ENCODE measurements around the gene EHMT2.
"Not testable (repeated sequence)": the region's sequence is repeated elsewhere in the genome, so short reads cannot be mapped to it uniquely, and the experiment has no call there.

The EHMT2 gene

GRCh38 chr6:31876357-31876756 is 21.1 kb downstream of the EHMT2 start:
- H3K4me1 Mint-ChIP-seq, result no peaks in the 10 kb centered on the region
- ATAC-seq (no peak), DNase-seq (no peak)
- peaks cover 7% of the 10 kb centered on the region for H3K36me3 Mint-ChIP-seq (ENCODE audit: low read depth)
- no peaks in the 10 kb centered on the region for H3K9me3 Mint-ChIP-seq
- H3K4me3 Mint-ChIP-seq, result no peak overlapping the region
- peaks cover 2% of the 10 kb centered on the region for H3K27me3 Mint-ChIP-seq
- no peak overlapping the region for H3K27ac Mint-ChIP-seq

GRCh38 chr6:31875877-31876276 is 21.6 kb downstream of the EHMT2 start:
- peaks cover 2% of the 10 kb centered on the region for H3K27me3 Mint-ChIP-seq
- no peak overlapping the region for H3K27ac Mint-ChIP-seq
- no peak for ATAC-seq
- H3K9me3 Mint-ChIP-seq, result no peaks in the 10 kb centered on the region
- no peak overlapping the region for H3K4me3 Mint-ChIP-seq
- H3K36me3 Mint-ChIP-seq (ENCODE audit: low read depth), result peaks cover 2% of the 10 kb centered on the region
- no peak for DNase-seq
- H3K4me1 Mint-ChIP-seq, result no peaks in the 10 kb centered on the region

- Mint-ChIP-seq H3K4me3 (no peak overlapping the region), H3K9me3 (no peaks in the 10 kb centered on the region), H3K36me3 (ENCODE audit: low read depth) (no peaks in the 10 kb centered on the region), H3K27ac (no peak overlapping the region), H3K4me1 (no peaks in the 10 kb centered on the region), H3K27me3 (peaks cover 2% of the 10 kb centered on the region)
- no peak for ATAC-seq
- no peak for DNase-seq
Observed at GRCh38 chr6:31874836-31875572, 22.5 kb downstream of the EHMT2 start.

- no peak overlapping the region for H3K27ac Mint-ChIP-seq
- no peak for DNase-seq
- no peak for ATAC-seq
- H3K9me3 Mint-ChIP-seq, result no peaks in the 10 kb centered on the region
- no peak overlapping the region for H3K4me3 Mint-ChIP-seq
- no peaks in the 10 kb centered on the region for H3K4me1 Mint-ChIP-seq
- no peaks in the 10 kb centered on the region for H3K36me3 Mint-ChIP-seq (ENCODE audit: low read depth)
- peaks cover 3% of the 10 kb centered on the region for H3K27me3 Mint-ChIP-seq
Observed at GRCh38 chr6:31874084-31874670, 23.3 kb downstream of the EHMT2 start.

GRCh38 chr6:31871046-31871659 is 26.3 kb downstream of the EHMT2 start:
- no peaks in the 10 kb centered on the region for H3K4me1 Mint-ChIP-seq
- H3K9me3 Mint-ChIP-seq, result no peaks in the 10 kb centered on the region
- H3K36me3 Mint-ChIP-seq (ENCODE audit: low read depth), result no peaks in the 10 kb centered on the region
- H3K27me3 Mint-ChIP-seq, result peaks cover 3% of the 10 kb centered on the region
- ATAC-seq (no peak), DNase-seq (no peak)
- no peak overlapping the region for H3K4me3 Mint-ChIP-seq
- H3K27ac Mint-ChIP-seq, result no peak overlapping the region

- ATAC-seq (no peak), DNase-seq (no peak)
- H3K4me1 Mint-ChIP-seq, result no peaks in the 10 kb centered on the region
- no peaks in the 10 kb centered on the region for H3K36me3 Mint-ChIP-seq (ENCODE audit: low read depth)
- peaks cover 3% of the 10 kb centered on the region for H3K27me3 Mint-ChIP-seq
- no peaks in the 10 kb centered on the region for H3K9me3 Mint-ChIP-seq
- H3K27ac Mint-ChIP-seq, result no peak overlapping the region
- no peak overlapping the region for H3K4me3 Mint-ChIP-seq
Observed at GRCh38 chr6:31870385-31870921, 27.0 kb downstream of the EHMT2 start.

- H3K27me3 Mint-ChIP-seq, result peaks cover 3% of the 10 kb centered on the region
- ATAC-seq, result no peak
Observed at GRCh38 chr6:31869343-31869742, 28.2 kb downstream of the EHMT2 start.

GRCh38 chr6:31868658-31868971 is 28.9 kb downstream of the EHMT2 start:
- ATAC-seq; H3K9me3 Mint-ChIP-seq; H3K36me3 Mint-ChIP-seq (ENCODE audit: low read depth); H3K27ac Mint-ChIP-seq; H3K27me3 Mint-ChIP-seq; H3K4me3 Mint-ChIP-seq; DNase-seq: not testable (repeated sequence)
- H3K4me1 Mint-ChIP-seq, result peaks cover 15% of the 10 kb centered on the region

More at GRCh38 chr6:31869343-31869742, 28.2 kb downstream of the EHMT2 start:
- H3K4me3 Mint-ChIP-seq, result no peak overlapping the region
- no peak for DNase-seq
- H3K27ac Mint-ChIP-seq, result no peak overlapping the region
- no peaks in the 10 kb centered on the region for H3K9me3 Mint-ChIP-seq
- peaks cover 9% of the 10 kb centered on the region for H3K4me1 Mint-ChIP-seq
- no peaks in the 10 kb centered on the region for H3K36me3 Mint-ChIP-seq (ENCODE audit: low read depth)

GRCh38 chr6:31865205-31866118 is 32.0 kb downstream of the EHMT2 start:
- Mint-ChIP-seq H3K4me3 (no peak overlapping the region), H3K4me1 (peaks cover 38% of the 10 kb centered on the region), H3K9me3 (no peaks in the 10 kb centered on the region), H3K27ac (peak overlapping the region; percentile 37), H3K36me3 (ENCODE audit: low read depth) (peaks cover 4% of the 10 kb centered on the region), H3K27me3 (peaks cover 4% of the 10 kb centered on the region)
- ATAC-seq (peak; percentile 11), DNase-seq (peak; percentile 12)

GRCh38 chr6:31864818-31865204 is 32.7 kb downstream of the EHMT2 start:
- Mint-ChIP-seq H3K9me3 (no peaks in the 10 kb centered on the region), H3K27ac (peak overlapping the region; percentile 37), H3K4me1 (peaks cover 38% of the 10 kb centered on the region), H3K4me3 (no peak overlapping the region), H3K27me3 (peaks cover 4% of the 10 kb centered on the region), H3K36me3 (ENCODE audit: low read depth) (peaks cover 4% of the 10 kb centered on the region)
- DNase-seq, result no peak
- ATAC-seq, result no peak

GRCh38 chr6:31864123-31864562 is 33.4 kb downstream of the EHMT2 start:
- peak; percentile 20 for DNase-seq
- ATAC-seq, result not testable (repeated sequence)

GRCh38 chr6:31862344-31863235 is 34.9 kb downstream of the EHMT2 start, which contains the start of gene NEU1:
NEU1 (minus strand) TSS chr6:31862821; CDS start chr6:31862776, 45 bp downstream.
- peaks cover 6% of the 10 kb centered on the region for H3K36me3 Mint-ChIP-seq (ENCODE audit: low read depth)
- DNase-seq, result peak; percentile 98
- ATAC-seq, result peak; percentile 96
- H3K9me3 Mint-ChIP-seq, result no peaks in the 10 kb centered on the region
- H3K4me3 Mint-ChIP-seq, result peak within 1 kb of the TSS; percentile 90
- peaks cover 3% of the 10 kb centered on the region for H3K27me3 Mint-ChIP-seq
- H3K4me1 Mint-ChIP-seq, result peaks cover 38% of the 10 kb centered on the region
- H3K27ac Mint-ChIP-seq, result peak within 1 kb of the TSS; percentile 96

More at GRCh38 chr6:31864123-31864562, 33.4 kb downstream of the EHMT2 start:
- H3K27ac Mint-ChIP-seq, result peak overlapping the region; percentile 96
- H3K27me3 Mint-ChIP-seq; H3K36me3 Mint-ChIP-seq (ENCODE audit: low read depth); H3K9me3 Mint-ChIP-seq: not testable (repeated sequence)
- H3K4me1 Mint-ChIP-seq, result peaks cover 38% of the 10 kb centered on the region
- H3K4me3 Mint-ChIP-seq, result peak overlapping the region; percentile 90

GRCh38 chr6:31861919-31862343 is 35.6 kb downstream of the EHMT2 start:
- peaks cover 3% of the 10 kb centered on the region for H3K27me3 Mint-ChIP-seq
- peak overlapping the region; percentile 96 for H3K27ac Mint-ChIP-seq
- no peak for ATAC-seq
- peaks cover 8% of the 10 kb centered on the region for H3K36me3 Mint-ChIP-seq (ENCODE audit: low read depth)
- no peak for DNase-seq
- peak overlapping the region; percentile 90 for H3K4me3 Mint-ChIP-seq
- H3K4me1 Mint-ChIP-seq, result peaks cover 38% of the 10 kb centered on the region
- H3K9me3 Mint-ChIP-seq, result no peaks in the 10 kb centered on the region
